Vagina (tissue), 2 donors: Measurements from ENCODE around the gene PARD3. TPM values are rescaled to one million over a fixed set of nuclear protein-coding genes. Genes with fewer than 3 reads are reported as not detected.

ENCODE experiments used
- DNase-seq, 2 donors: peaks; one replicate each; pipeline ENCODE4 v3.0.0-alpha.2; 2017; ENCODE audit errors: extremely low spot score in 2 of 2
- H3K27ac ChIP-seq: fragments of 200-600 bp; sonication (generic); one replicate; pipeline ENCODE4 v1.5.1; 2019
- H3K27me3 ChIP-seq: fragments of 200-600 bp; sonication (generic); one replicate; pipeline ENCODE4 v1.5.1; 2019
- H3K36me3 ChIP-seq, 2 donors: fragments of 200-600 bp; sonication (generic); one replicate each; pipeline ENCODE4 v1.5.1; 2017 to 2019
- H3K4me1 ChIP-seq: fragments of 200-600 bp; sonication (generic); one replicate; pipeline ENCODE4 v1.5.1; 2019
- H3K4me3 ChIP-seq, 2 donors: fragments of 200-600 bp; sonication (generic); 1 replicate in 1 of 2; 2 replicates in 1 of 2; pipeline ENCODE4 v1.5.1; 2016 to 2019
- H3K9me3 ChIP-seq: fragments of 200-600 bp; sonication (generic); one replicate; pipeline ENCODE4 v1.5.1; 2019
- POLR2A ChIP-seq, 2 donors: fragments of 450-650 bp; IDR thresholded peaks; one replicate each; pipeline ENCODE4 v1.6.1; 2017; ENCODE audit warnings: antibody characterized with exemption in 2 of 2, mild to moderate bottlenecking in 2 of 2, moderate library complexity in 2 of 2
- POLR2AphosphoS5 ChIP-seq, 2 donors: sonication (generic); formaldehyde crosslinking; IDR thresholded peaks; one replicate each; pipeline ENCODE4 v1.9.0; 2017; ENCODE audit warnings: antibody characterized with exemption in 2 of 2, mild to moderate bottlenecking in 2 of 2, low read depth in 1 of 2; ENCODE audit not compliant: insufficient read depth in 1 of 2
- intact Hi-C: fragments of 100-400 bp; cut with DNase I; formaldehyde crosslinking; loops from one replicate; pipeline ENCODE4 v1.15.1; 2023
- total RNA-seq: library from RNA; depleted of rRNA; stranded (reverse); fragments of >200 nt; gene quantifications from one replicate; pipeline ENCODE4 v1.2.3, GENCODE V29; 2016
- TF ChIP-seq, protein P1 (sequence below), 3 experiments: fragments of 450-650 bp in 2 of 3; fragments of 200-600 bp in 1 of 3; sonication (generic) in 1 of 3; IDR thresholded peaks; one replicate each; pipeline ENCODE4 v1.5.1; 2017 to 2019; ENCODE audit warnings: antibody characterized with exemption in 3 of 3, mild to moderate bottlenecking in 2 of 3, moderate library complexity in 2 of 3

PARD3 gene
- total RNA-seq, 1 donor from 2014 or later = 95.5 TPM

DNA sequence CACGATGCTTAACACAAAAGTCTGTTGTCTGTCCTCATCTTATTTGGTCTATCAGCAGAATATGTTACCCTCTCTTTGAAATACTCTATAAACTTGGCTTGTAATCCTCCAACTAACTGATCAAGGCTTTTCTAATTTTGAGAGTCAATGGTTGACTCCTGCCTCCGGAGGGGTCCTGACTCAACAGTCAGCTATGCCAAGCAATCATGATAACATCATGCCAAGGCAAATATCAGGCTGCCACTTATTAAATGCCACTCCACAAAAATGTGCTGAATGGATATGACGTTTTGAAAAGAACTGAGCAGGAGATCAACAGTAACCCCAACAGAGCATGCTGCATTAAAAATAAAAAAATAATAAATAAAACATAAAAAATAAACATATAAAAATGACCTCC, 116.1 kb downstream of the PARD3 start:
- DNase-seq = peak in 1 of 2 donors; percentile 16
- Histone ChIP-seq H3K27ac (no peak overlapping the region), H3K9me3 (no peaks in the 10 kb centered on the region), H3K27me3 (no peaks in the 10 kb centered on the region), H3K36me3 (no peaks in the 10 kb centered on the region), H3K4me3 (no peak overlapping the region), H3K4me1 (peaks cover 65% of the 10 kb centered on the region)
- TF ChIP-seq, protein P1, sequence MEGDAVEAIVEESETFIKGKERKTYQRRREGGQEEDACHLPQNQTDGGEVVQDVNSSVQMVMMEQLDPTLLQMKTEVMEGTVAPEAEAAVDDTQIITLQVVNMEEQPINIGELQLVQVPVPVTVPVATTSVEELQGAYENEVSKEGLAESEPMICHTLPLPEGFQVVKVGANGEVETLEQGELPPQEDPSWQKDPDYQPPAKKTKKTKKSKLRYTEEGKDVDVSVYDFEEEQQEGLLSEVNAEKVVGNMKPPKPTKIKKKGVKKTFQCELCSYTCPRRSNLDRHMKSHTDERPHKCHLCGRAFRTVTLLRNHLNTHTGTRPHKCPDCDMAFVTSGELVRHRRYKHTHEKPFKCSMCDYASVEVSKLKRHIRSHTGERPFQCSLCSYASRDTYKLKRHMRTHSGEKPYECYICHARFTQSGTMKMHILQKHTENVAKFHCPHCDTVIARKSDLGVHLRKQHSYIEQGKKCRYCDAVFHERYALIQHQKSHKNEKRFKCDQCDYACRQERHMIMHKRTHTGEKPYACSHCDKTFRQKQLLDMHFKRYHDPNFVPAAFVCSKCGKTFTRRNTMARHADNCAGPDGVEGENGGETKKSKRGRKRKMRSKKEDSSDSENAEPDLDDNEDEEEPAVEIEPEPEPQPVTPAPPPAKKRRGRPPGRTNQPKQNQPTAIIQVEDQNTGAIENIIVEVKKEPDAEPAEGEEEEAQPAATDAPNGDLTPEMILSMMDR (IDR thresholded peaks at IDR 0.05) = no peak
- no peak for TF ChIP-seq POLR2A (IDR thresholded peaks at IDR 0.05)
- TF ChIP-seq POLR2AphosphoS5 (IDR thresholded peaks at IDR 0.05; ENCODE audit: insufficient read depth in 1 of 2, low read depth in 1 of 2) = no peak
- intact Hi-C loops = no loop called here

DNA sequence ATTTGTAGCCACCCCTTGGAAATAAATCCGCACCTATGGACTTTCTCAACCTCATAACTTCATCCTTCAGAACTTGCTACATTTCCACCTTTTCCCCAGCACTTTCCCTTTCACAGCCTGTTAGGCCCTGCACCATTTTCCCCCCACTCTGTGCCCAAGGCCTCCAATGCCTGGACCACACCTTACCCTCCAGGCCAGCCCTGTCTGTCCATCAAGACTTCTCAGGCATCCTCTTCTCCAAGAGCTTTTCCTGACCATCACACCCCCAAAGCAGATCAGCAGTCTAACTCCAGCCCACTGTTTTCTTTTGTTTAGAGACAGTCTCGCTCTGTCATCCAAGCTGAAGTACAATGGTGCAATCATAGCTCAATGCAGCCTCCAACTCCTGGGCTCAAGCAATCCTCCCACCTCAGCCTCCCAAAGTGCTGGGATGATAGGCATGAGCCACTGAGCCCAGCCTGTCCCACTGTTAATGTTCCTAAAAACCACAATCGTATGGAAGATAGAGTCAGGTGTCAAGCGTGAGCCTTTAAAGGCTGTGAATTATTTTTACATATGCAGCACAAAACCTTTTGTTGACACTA, 116.8 kb downstream of the PARD3 start:
- DNase-seq = peak in 1 of 2 donors; percentile 37
- Histone ChIP-seq H3K27me3 (no peaks in the 10 kb centered on the region), H3K27ac (no peak overlapping the region), H3K9me3 (no peaks in the 10 kb centered on the region), H3K4me1 (peaks cover 59% of the 10 kb centered on the region), H3K36me3 (peaks cover 0 to 4% of the 10 kb centered on the region in 2 donors), H3K4me3 (no peak overlapping the region)
- no peak for TF ChIP-seq POLR2AphosphoS5 (IDR thresholded peaks at IDR 0.05; ENCODE audit: insufficient read depth in 1 of 2, low read depth in 1 of 2)
- TF ChIP-seq, protein P1 (IDR thresholded peaks at IDR 0.05) = no peak
- TF ChIP-seq POLR2A (IDR thresholded peaks at IDR 0.05) = no peak
- intact Hi-C loops = no loop called here

DNA sequence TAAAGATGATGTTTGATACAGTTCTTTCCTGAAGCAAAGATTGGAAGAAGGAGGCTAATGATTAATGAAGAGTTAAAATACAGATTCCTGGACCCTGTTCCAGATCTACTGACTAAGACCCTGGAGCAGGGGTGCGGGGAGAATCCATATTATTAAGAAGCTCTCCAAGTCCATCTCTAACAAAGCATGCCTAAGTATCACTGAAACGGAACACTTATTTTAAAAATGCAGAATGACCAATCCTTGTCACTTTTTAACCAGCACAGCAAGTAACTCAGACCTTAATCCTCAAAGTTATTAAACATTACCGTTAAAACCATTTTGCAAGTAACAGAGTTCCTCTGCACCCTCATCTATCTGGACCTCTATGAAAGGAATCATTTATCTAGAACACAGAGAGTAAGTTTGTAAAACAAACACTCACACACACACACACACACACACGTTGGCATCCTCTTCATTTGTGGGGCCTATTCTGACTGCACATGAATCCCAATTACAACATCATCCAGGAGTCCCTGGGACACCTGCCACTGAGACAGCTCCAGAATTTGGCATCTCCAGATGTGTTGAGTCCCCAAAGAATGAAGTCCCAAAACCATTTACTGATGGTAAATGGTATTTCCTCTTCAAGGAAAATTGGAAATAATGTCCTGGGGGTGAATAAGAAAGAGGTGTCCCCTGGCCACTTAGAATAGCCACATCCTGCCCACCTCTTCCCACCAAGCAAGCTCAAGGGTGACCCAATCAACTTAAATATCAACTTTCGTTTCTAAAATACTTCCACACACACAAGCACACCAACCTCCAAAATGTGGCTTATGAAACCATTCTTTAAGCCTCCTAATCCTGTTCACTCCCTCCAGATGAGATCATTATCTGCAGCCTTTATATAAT, 117.5 kb downstream of the PARD3 start:
- Histone ChIP-seq H3K4me1 (peaks cover 52% of the 10 kb centered on the region), H3K27ac (no peak overlapping the region), H3K27me3 (no peaks in the 10 kb centered on the region), H3K36me3 (peaks cover 0 to 9% of the 10 kb centered on the region in 2 donors), H3K9me3 (no peaks in the 10 kb centered on the region), H3K4me3 (no peak overlapping the region)
- intact Hi-C loops = no loop called here
- TF ChIP-seq POLR2AphosphoS5 (IDR thresholded peaks at IDR 0.05; ENCODE audit: insufficient read depth in 1 of 2, low read depth in 1 of 2) = no peak
- TF ChIP-seq, protein P1 (IDR thresholded peaks at IDR 0.05) = no peak
- no peak for TF ChIP-seq POLR2A (IDR thresholded peaks at IDR 0.05)
- DNase-seq = peak in 1 of 2 donors; percentile 29

DNA sequence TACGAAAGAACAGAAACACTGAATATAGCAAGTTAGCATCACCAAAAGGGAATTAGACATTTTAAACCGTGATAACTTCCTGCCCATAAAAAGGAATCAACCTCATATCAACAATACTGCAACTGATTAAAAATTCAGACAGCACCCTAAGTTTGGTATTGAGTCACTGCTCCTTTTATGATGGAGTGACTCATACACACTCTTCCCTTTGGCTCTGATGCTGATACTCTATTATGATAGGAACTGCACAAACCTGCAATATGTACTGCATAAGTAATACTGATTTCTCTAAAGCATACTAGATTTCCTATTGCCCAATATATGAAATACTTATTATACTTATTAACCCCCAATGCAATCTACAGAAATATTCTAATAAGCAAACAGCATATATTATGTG, 118.7 kb downstream of the PARD3 start:
- DNase-seq = no peak
- peak in 1 of 2 donors; percentile 63 for TF ChIP-seq POLR2AphosphoS5 (IDR thresholded peaks at IDR 0.05; ENCODE audit: insufficient read depth in 1 of 2, low read depth in 1 of 2)
- TF ChIP-seq, protein P1 (IDR thresholded peaks at IDR 0.05) = no peak
- intact Hi-C loops = no loop called here
- Histone ChIP-seq H3K27me3 (no peaks in the 10 kb centered on the region), H3K27ac (no peak overlapping the region), H3K36me3 (peaks cover 0 to 9% of the 10 kb centered on the region in 2 donors), H3K4me1 (peaks cover 41% of the 10 kb centered on the region), H3K9me3 (no peaks in the 10 kb centered on the region), H3K4me3 (no peak overlapping the region)
